ENCODE data around the gene AK4. TPM values are rescaled to one million over a fixed set of nuclear protein-coding genes. Genes with fewer than 3 reads are reported as not detected.

Gene AK4
- total and polyA plus RNA-seq, 4 donors: 52.3 to 106 (median 59.3) TPM

- peak; percentile 59 for DNase-seq (ENCODE audit: low spot score)
- Histone ChIP-seq H3K27me3 (ENCODE audit: control insufficient read depth in 4 of 4, insufficient read depth in 4 of 4, low read length in 3 of 4) (no peaks in the 10 kb centered on the region), H3K4me3 (ENCODE audit: low read depth in 1 of 3, low read length in 3 of 3) (peak overlapping the region; percentile 53 to 81 (median 74)), H3K36me3 (ENCODE audit: control insufficient read depth in 4 of 4, insufficient read depth in 3 of 4, low read depth in 1 of 4, low read length in 3 of 4) (no peaks in the 10 kb centered on the region), H3K9ac (ENCODE audit: low read depth in 1 of 2, low read length in 2 of 2) (no peak overlapping the region), H3K4me1 (ENCODE audit: control insufficient read depth in 4 of 4, insufficient read depth in 4 of 4, low read length in 3 of 4) (peaks cover 0 to 15% (median 10%) of the 10 kb centered on the region in 4 donors), H3K27ac (ENCODE audit: low read depth in 1 of 2, low read length in 2 of 2) (no peak overlapping the region), H3K9me3 (ENCODE audit: control insufficient read depth in 4 of 4, low read length in 3 of 4) (no peaks in the 10 kb centered on the region)
- WGBS: 23% methylated on average over 23 of the region's 23 CpGs
- TF ChIP-seq JUND (IDR thresholded peaks at IDR 0.05) (no peak), FOXA2 (IDR thresholded peaks at IDR 0.05) (no peak), HNF4G (IDR thresholded peaks at IDR 0.05) (no peak), HNF4A (conservative IDR thresholded peaks at IDR 0.05) (no peak), NR2F2 (IDR thresholded peaks at IDR 0.05) (no peak), YY1 (IDR thresholded peaks at IDR 0.05) (no peak), ZBTB33 (IDR thresholded peaks at IDR 0.05) (no peak), MAX (IDR thresholded peaks at IDR 0.05) (no peak), RXRA (IDR thresholded peaks at IDR 0.05) (no peak), RAD21 (IDR thresholded peaks at IDR 0.05) (no peak), REST (IDR thresholded peaks at IDR 0.05) (no peak), GABPA (IDR thresholded peaks at IDR 0.05 in 1 of 2, conservative IDR thresholded peaks at IDR 0.05 in 1 of 2) (no peak), TAF1 (conservative IDR thresholded peaks at IDR 0.05) (no peak), FOXA1 (IDR thresholded peaks at IDR 0.05) (no peak), EGR1 (IDR thresholded peaks at IDR 0.05; ENCODE audit: low read depth in 2 of 2) (no peak), SP1 (IDR thresholded peaks at IDR 0.05) (no peak), ATF3 (IDR thresholded peaks at IDR 0.05) (no peak), CTCF (IDR thresholded peaks at IDR 0.05; ENCODE audit: low read depth, low read length, missing input control) (no peak)
These were observed 107.1 kb downstream of the AK4 start for GRCh38 chr1:65255035-65255655.
